OCI-LY7 (cell line): ENCODE measurements around the gene SLC39A7. TPM values are rescaled to one million over a fixed set of nuclear protein-coding genes. Genes with fewer than 3 reads are reported as not detected.

Source experiments
- BruUV-seq: library from RNA; stranded (reverse); fragments of 400-500 nt; replicated peaks from 2 replicates; lab custom pipeline; 2021; lab: Mats Ljungman, UMichigan
- CTCF ChIA-PET: fragments of 300-600 bp; sonication (Branson Sonifier 250); formaldehyde crosslinking; loops from one replicate; lab custom pipeline; 2022; ENCODE audit warnings: antibody characterized with exemption; ENCODE audit not compliant: unreplicated experiment; lab: Charles Lee
- POLR2A ChIA-PET: fragments of 300-600 bp; sonication (Branson Sonifier 250); formaldehyde crosslinking; loops from one replicate; lab custom pipeline; 2022; ENCODE audit warnings: antibody characterized with exemption; lab: Charles Lee
- DNase-seq: peaks from one replicate; pipeline ENCODE4 v3.0.0-alpha.2; 2015; ENCODE audit warnings: low spot score
- H2AFZ ChIP-seq: fragments of 200-600 bp; sonication (generic), shearing (Covaris generic); 2 replicates; pipeline ENCODE4 v1.6.1; 2014; ENCODE audit warnings: mild to moderate bottlenecking, antibody characterized with exemption, low read length, moderate library complexity
- H3K27ac ChIP-seq: fragments of 200-600 bp; sonication (generic); 2 replicates; pipeline ENCODE4 v1.5.1; 2014; ENCODE audit warnings: mixed run types, low read depth, mild to moderate bottlenecking, moderate library complexity, low read length, inconsistent platforms; ENCODE audit not compliant: poor library complexity, severe bottlenecking
- H3K36me3 ChIP-seq: fragments of 200-600 bp; sonication (generic); 2 replicates; pipeline ENCODE4 v1.6.1; 2014; ENCODE audit warnings: mild to moderate bottlenecking, antibody characterized with exemption, low read length, moderate library complexity, mixed read lengths; ENCODE audit not compliant: insufficient read depth
- H3K4me1 ChIP-seq: fragments of 200-600 bp; sonication (generic); 2 replicates; pipeline ENCODE4 v1.5.1; 2014; ENCODE audit warnings: mild to moderate bottlenecking, low read length; ENCODE audit not compliant: insufficient read depth, poor library complexity, severe bottlenecking
- H3K4me2 ChIP-seq: fragments of 200-600 bp; sonication (generic); 2 replicates; pipeline ENCODE4 v1.6.1; 2014; ENCODE audit warnings: mild to moderate bottlenecking, low read length
- H3K4me3 ChIP-seq: fragments of 200-600 bp; sonication (generic); 2 replicates; pipeline ENCODE4 v1.5.1; 2014; ENCODE audit warnings: mild to moderate bottlenecking, low read depth, low read length; ENCODE audit not compliant: poor library complexity, severe bottlenecking
- H3K79me2 ChIP-seq: fragments of 200-600 bp; sonication (generic); 2 replicates; pipeline ENCODE4 v1.6.1; 2016; ENCODE audit warnings: low read depth, mild to moderate bottlenecking, low read length, moderate library complexity, mixed read lengths; ENCODE audit not compliant: insufficient read depth
- H3K9me2 ChIP-seq: fragments of 200-600 bp; sonication (generic); 2 replicates; pipeline ENCODE4 v1.6.1; 2016; ENCODE audit warnings: mild to moderate bottlenecking, low read length, mixed read lengths; ENCODE audit not compliant: insufficient read depth
- H3K9me3 ChIP-seq: fragments of 200-600 bp; sonication (generic); 2 replicates; pipeline ENCODE4 v1.6.1; 2014; ENCODE audit warnings: mild to moderate bottlenecking, mixed run types, low read length, mixed read lengths
- H4K20me1 ChIP-seq: fragments of 200-600 bp; sonication (generic); 2 replicates; pipeline ENCODE4 v1.6.1; 2014; ENCODE audit warnings: mild to moderate bottlenecking, antibody characterized with exemption, low read length, moderate library complexity, mixed read lengths; ENCODE audit not compliant: insufficient read depth
- CTCF ChIP-seq: fragments of 200-600 bp; sonication (generic); conservative IDR thresholded peaks from 2 replicates; pipeline ENCODE4 v1.5.1; 2014; ENCODE audit warnings: mild to moderate bottlenecking, antibody characterized with exemption, low read length, moderate library complexity, mixed read lengths
- EZH2phosphoT487 ChIP-seq: fragments of 200-600 bp; sonication (generic); IDR thresholded peaks from 2 replicates; pipeline ENCODE4 v1.6.1; 2018; ENCODE audit warnings: low read depth, borderline replicate concordance, mild to moderate bottlenecking, mixed run types, antibody characterized with exemption, low read length, moderate library complexity, mixed read lengths
- intact Hi-C: fragments of 100-400 bp; cut with micrococcal nuclease; formaldehyde crosslinking; loops from one replicate; pipeline ENCODE4 v1.10.0; 2022; ENCODE audit not compliant: unreplicated experiment
- total RNA-seq, 2 experiments: library from RNA; depleted of rRNA in 1 of 2; stranded (reverse); fragments of >200 nt in 1 of 2; shearing (Covaris generic) in 1 of 2; gene quantifications; 2 replicates each; pipeline ENCODE4 v1.2.3, GENCODE V29; 2014 to 2022

Gene SLC39A7
- total RNA-seq, 2 experiments from 2014 or later = 22.9 to 53.2 TPM

GRCh38 chr6:33185190-33185589 is 15.5 kb upstream of the SLC39A7 start:
- H3K4me2 ChIP-seq = no peak overlapping the region
- H3K36me3 ChIP-seq = peaks cover 6% of the 10 kb centered on the region
- no peak overlapping the region for H3K27ac ChIP-seq
- intact Hi-C loops = no loop called here
- no peak overlapping the region for H2AFZ ChIP-seq
- H3K9me3 ChIP-seq = peaks cover 19% of the 10 kb centered on the region; the same call in 1 of the 2 replicates
- ChIA-PET POLR2A (no interaction called here), CTCF (no interaction called here)
- DNase-seq = no peak
- no peak overlapping the region for H3K4me3 ChIP-seq
- H4K20me1 ChIP-seq = no peaks in the 10 kb centered on the region
- no peaks in the 10 kb centered on the region for H3K9me2 ChIP-seq
- peaks cover 14% of the 10 kb centered on the region for H3K4me1 ChIP-seq
- TF ChIP-seq EZH2phosphoT487 (no peak), CTCF (no peak)
- no TSS peak for BruUV-seq
- H3K79me2 ChIP-seq = no peaks in the 10 kb centered on the region

- Histone ChIP-seq H3K4me2 (no peak overlapping the region), H3K79me2 (no peaks in the 10 kb centered on the region), H3K27ac (no peak overlapping the region), H3K4me3 (no peak overlapping the region), H4K20me1 (no peaks in the 10 kb centered on the region), H3K9me2 (no peaks in the 10 kb centered on the region), H3K4me1 (peaks cover 14% of the 10 kb centered on the region), H3K36me3 (peaks cover 6% of the 10 kb centered on the region), H2AFZ (no peak overlapping the region), H3K9me3 (peaks cover 19% of the 10 kb centered on the region; the same call in 1 of the 2 replicates)
- CTCF ChIA-PET = no interaction called here
- no TSS peak for BruUV-seq
- intact Hi-C loops = no loop called here
- POLR2A ChIA-PET = no interaction called here
- no peak for DNase-seq
- no peak for TF ChIP-seq EZH2phosphoT487
- TF ChIP-seq CTCF = no peak
Measured at GRCh38 chr6:33185654-33186187, 14.9 kb upstream of the SLC39A7 start.

GRCh38 chr6:33187809-33188208 is 12.9 kb upstream of the SLC39A7 start:
- CTCF ChIA-PET = no interaction called here
- H3K4me3 ChIP-seq = no peak overlapping the region
- peaks cover 6% of the 10 kb centered on the region for H3K36me3 ChIP-seq
- H3K4me1 ChIP-seq = peaks cover 14% of the 10 kb centered on the region
- H3K27ac ChIP-seq = no peak overlapping the region
- no peaks in the 10 kb centered on the region for H3K9me2 ChIP-seq
- TF ChIP-seq CTCF (no peak), EZH2phosphoT487 (no peak)
- DNase-seq = no peak
- H3K4me2 ChIP-seq = no peak overlapping the region
- intact Hi-C loops = no loop called here
- H4K20me1 ChIP-seq = no peaks in the 10 kb centered on the region
- no peak overlapping the region for H2AFZ ChIP-seq
- no peaks in the 10 kb centered on the region for H3K79me2 ChIP-seq
- POLR2A ChIA-PET = no interaction called here
- H3K9me3 ChIP-seq = peaks cover 16% of the 10 kb centered on the region; the same call in 1 of the 2 replicates
- no TSS peak for BruUV-seq
